Stimulated activated CD8-positive, alpha-beta memory T cell treated with anti-CD3 and anti-CD28 coated beads, Interleukin-4, amount 100 ng/mL, for 4 hours (primary cell): Measurements from ENCODE around the gene TMX3.

ENCODE experiments used
- DNase-seq, 2 donors: peaks; one replicate each; pipeline ENCODE4 v3.0.0-alpha.2; 2020; ENCODE audit warnings: low read depth in 2 of 2, low spot score in 1 of 2

Gene TMX3

GRCh38 chr18:68713796-68714195 lies 1.1 kb downstream of the TMX3 start:
- no peak for DNase-seq

GRCh38 chr18:68713131-68713530 lies 1.8 kb downstream of the TMX3 start:
- no peak for DNase-seq

DNA sequence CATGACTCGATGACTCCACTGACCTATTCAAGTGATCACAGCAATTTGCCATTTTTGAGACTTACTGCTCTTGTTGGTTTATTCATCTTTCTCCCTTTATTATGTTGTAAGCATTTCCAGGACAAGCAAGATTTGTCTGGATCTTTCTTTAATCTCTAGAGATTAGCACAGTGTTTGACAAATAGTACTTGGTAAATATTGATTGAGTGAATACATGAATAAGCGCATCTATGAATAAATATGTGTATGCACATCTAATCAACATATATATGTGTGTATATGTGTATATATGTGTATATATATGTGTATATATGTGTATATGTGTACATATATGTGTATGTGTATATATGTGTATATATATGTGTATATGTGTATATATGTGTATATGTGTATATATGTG lies 7.3 kb downstream of the TMX3 start:
- no peak for DNase-seq

GRCh38 chr18:68705119-68705518 lies 9.8 kb downstream of the TMX3 start:
- DNase-seq: no peak

DNA sequence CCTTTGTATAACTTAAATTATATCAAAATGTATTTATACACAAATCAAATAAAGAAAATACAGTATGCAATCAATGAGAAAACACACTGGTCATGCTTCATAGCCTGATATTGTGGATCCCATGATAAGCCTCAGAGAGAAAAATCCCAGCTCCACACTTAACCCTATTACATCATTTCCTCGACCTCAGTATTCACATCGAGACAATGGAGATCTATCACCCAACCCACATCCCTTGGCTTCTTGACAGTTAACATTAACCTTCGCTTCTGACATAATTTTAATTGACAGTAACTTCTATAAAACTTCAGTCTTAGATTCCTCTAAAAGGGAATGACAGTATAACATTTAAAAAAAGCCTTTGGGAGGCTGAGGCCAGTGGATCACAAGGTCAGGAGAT lies 11.6 kb downstream of the TMX3 start:
- no peak for DNase-seq

- DNase-seq: no peak
These were observed 13.6 kb downstream of the TMX3 start for GRCh38 chr18:68701353-68701752.

- DNase-seq: no peak
These were observed 15.9 kb downstream of the TMX3 start for GRCh38 chr18:68699043-68699442.

DNA sequence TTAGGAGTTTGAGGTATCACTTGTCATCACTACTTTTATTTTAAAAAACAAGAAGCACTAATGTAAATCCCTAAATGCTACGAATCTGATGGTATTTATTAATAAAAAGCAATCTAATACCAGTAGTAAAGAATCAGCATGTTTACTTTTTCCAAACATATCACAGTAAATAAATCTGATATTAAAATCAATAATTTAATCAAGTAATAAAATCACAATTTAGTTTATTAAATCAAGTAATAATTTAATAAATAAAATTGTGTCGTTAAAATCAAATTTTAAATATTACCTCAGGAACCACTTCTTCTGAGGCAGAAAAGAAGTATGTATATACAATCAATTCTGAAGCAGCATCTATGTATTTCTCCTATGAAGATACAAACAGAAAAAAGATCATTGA lies 18.0 kb downstream of the TMX3 start:
- no peak for DNase-seq

- no peak for DNase-seq
These were observed 20.6 kb downstream of the TMX3 start for GRCh38 chr18:68694316-68694715.

DNA sequence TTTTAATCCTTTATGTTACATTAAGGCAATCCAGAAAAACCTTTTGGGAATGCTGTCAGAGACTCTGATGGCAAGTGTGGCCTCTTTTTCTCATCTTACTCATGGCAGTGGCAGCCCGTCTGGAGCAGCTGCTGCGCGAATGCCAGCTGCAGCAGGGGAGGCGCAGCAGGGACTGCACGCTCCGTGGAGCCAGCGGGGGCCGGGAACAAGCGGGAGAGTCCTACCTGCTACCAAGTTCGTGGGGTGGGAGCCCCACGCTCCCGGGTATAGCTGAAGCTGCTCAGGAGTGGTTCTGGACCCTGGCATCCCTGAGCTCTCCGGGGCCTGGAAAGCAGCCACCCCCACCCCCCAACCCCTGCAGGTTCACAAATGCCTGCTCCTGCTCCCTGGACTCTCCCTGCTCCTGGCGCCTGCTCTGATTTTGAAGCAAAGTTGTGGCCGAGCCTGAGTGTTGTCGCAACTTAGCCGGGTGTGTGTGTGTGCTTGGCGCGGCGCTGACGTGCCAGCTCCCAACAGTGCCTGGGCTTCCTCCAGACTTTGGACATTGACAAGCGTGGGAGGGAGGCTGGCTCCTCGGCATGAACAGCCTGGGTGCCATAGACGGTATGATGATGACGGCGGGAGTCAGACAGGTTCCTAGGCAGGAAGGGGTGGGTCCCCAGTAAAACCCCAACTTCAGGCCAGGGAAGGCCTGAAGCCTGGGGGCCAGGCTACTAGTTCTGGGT lies 21.7 kb downstream of the TMX3 start:
- no peak for DNase-seq

- no peak for DNase-seq
These were observed 35.4 kb downstream of the TMX3 start for GRCh38 chr18:68679528-68679927.

- DNase-seq: no peak
These were observed 38.0 kb downstream of the TMX3 start for GRCh38 chr18:68676913-68677312.

DNA sequence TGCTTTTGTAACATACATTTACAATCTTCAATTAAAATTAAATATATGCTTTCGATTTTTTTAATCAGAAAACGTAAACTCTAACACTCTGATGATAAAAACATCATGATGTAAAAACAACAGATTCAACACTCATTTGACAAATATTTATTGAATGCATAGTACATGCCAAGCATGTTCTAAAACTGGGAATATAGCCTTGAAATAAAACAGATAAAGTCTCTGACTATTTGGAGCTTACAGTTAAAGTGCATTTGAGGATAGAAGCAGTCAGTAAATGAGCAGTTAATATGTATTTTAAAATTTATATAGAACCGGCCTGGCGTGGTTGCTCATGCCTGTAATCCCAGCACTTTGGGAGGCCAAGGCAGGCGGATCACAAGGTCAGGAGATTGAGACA lies 47.8 kb downstream of the TMX3 start:
- DNase-seq: no peak

DNA sequence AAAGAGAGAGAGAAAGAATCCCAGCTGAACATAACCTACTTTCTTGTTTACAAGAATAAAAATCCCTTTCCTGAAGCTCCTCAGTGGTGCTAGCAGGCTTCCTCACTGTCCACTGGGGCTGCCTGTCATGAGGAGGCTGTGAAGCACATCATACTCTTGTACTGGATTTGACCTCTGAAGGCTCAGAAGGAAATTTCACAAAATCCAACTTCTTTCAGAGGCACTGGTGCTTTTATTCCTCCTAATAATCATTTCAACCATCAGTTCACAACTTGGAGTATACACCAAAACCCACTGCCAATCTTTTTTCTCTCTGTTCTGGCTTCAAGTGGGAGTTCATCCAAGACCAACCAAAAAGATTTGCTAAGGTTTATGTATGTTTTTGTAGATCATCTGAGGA lies 48.5 kb downstream of the TMX3 start:
- DNase-seq: no peak

- no peak for DNase-seq
These were observed 49.3 kb downstream of the TMX3 start for GRCh38 chr18:68665628-68666027.

DNA sequence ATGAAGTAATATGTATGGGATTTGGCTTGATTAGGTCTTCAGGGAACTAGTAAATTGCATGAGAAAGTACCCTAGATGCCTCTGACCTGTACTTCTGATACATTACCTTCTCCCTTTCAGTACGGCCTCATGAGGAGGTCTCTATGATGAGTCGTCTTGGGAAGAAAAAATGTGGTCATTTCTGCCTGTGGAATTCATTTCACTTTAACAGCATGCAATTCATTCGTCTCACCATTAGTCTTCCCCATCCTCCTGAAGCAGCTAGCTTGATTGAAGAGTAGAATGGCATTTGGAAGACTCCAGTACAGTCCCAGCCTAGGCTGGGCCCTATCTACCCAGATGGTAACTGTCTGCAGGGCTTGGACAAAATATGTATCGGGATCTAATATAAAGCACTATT lies 52.2 kb downstream of the TMX3 start:
- no peak for DNase-seq

- DNase-seq: no peak
These were observed 54.3 kb downstream of the TMX3 start for GRCh38 chr18:68660354-68661183.

- DNase-seq: no peak
These were observed 66.7 kb downstream of the TMX3 start for GRCh38 chr18:68648191-68648590.

- no peak for DNase-seq
These were observed 72.9 kb downstream of the TMX3 start for GRCh38 chr18:68642003-68642402.

DNA sequence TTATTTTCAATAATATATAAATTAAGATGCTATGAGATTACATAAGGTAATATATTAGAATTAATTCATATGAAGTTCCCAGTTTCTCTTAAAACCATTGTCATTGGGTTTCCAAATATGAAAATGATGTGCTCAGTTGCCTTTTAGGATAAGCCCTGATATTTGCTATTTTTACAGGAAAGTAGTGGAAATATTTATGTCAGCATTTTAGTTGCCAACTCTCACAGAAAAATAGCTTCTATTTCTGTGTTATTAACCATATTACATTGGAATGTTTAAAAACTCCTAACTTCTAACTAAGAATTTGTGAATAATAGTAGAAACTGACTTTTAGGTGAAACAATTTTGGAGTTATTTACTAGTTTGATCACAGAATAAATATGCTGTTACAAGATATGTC lies 74.0 kb downstream of the TMX3 start:
- DNase-seq: no peak

DNA sequence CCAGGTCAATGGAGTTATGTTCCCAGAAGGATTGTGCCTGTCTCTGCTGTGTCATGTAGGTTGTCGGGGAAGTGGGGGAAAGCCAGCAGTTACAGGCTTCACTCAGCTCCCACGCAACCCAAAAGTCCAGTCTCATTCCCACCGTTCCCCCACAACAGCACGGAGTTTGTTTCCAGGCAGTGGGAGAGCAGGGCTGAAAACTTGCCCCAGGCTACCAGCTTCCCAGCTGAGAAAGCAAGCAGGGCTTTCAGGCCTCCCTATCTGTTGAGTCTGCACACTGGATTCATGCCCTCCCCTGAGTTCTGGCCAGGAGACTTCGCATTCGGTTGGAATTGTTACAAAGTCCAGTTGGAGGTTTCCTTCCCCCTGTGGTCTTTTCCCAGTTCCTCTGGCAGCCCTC lies 76.3 kb downstream of the TMX3 start:
- no peak for DNase-seq

- no peak for DNase-seq
These were observed 87.1 kb downstream of the TMX3 start for GRCh38 chr18:68627812-68628211.
